Central memory CD8-positive, alpha-beta T cell (primary cell): Measurements from ENCODE around the gene PLEKHA6.

Experiments
- ATAC-seq: fragments of 150-1000 bp; cut with Tn5 transposase; replicated peaks from 2 replicates; pipeline ENCODE4 v1.10.0; 2022; ENCODE audit warnings: mild to moderate bottlenecking, moderate FRiP score, moderate number of reproducible peaks; ENCODE audit not compliant: poor library complexity, severe bottlenecking; ENCODE audit errors: extremely low read depth
- DNase-seq, 2 donors: peaks; one replicate each; pipeline ENCODE4 v3.0.0; 2021; ENCODE audit warnings: low spot score in 2 of 2
- H3K27ac Mint-ChIP-seq: one replicate; pipeline ENCODE4 v1.8.0; 2022; ENCODE audit warnings: low read depth, mild to moderate bottlenecking, moderate library complexity, mixed read lengths
- H3K27me3 Mint-ChIP-seq: one replicate; pipeline ENCODE4 v1.8.0; 2022; ENCODE audit warnings: mixed read lengths
- H3K36me3 Mint-ChIP-seq: one replicate; pipeline ENCODE4 v1.8.0; 2022; ENCODE audit warnings: mild to moderate bottlenecking, moderate library complexity, mixed read lengths; ENCODE audit not compliant: insufficient read depth
- H3K4me1 Mint-ChIP-seq: one replicate; pipeline ENCODE4 v1.8.0; 2022; ENCODE audit warnings: mixed read lengths
- H3K4me3 Mint-ChIP-seq: one replicate; pipeline ENCODE4 v1.8.0; 2022; ENCODE audit warnings: mild to moderate bottlenecking, moderate library complexity, mixed read lengths
- H3K9me3 Mint-ChIP-seq: one replicate; pipeline ENCODE4 v1.8.0; 2022; ENCODE audit warnings: mixed read lengths

PLEKHA6 gene

GRCh38 chr1:204201348-204202040 lies 158.2 kb downstream of the PLEKHA6 start:
- Mint-ChIP-seq H3K4me3 (no peak overlapping the region), H3K4me1 (no peaks in the 10 kb centered on the region)

GRCh38 chr1:204199579-204199978 lies 160.2 kb downstream of the PLEKHA6 start:
- no peak overlapping the region for H3K27ac Mint-ChIP-seq
- H3K36me3 Mint-ChIP-seq = no peaks in the 10 kb centered on the region
- H3K4me1 Mint-ChIP-seq = no peaks in the 10 kb centered on the region
- H3K9me3 Mint-ChIP-seq = no peaks in the 10 kb centered on the region
- ATAC-seq = no peak
- DNase-seq = no peak
- no peak overlapping the region for H3K4me3 Mint-ChIP-seq
- peaks cover 38% of the 10 kb centered on the region for H3K27me3 Mint-ChIP-seq

More at GRCh38 chr1:204201348-204202040, 158.2 kb downstream of the PLEKHA6 start:
- no peak for ATAC-seq
- H3K27me3 Mint-ChIP-seq = peaks cover 57% of the 10 kb centered on the region
- no peaks in the 10 kb centered on the region for H3K36me3 Mint-ChIP-seq
- no peaks in the 10 kb centered on the region for H3K9me3 Mint-ChIP-seq
- no peak for DNase-seq
- H3K27ac Mint-ChIP-seq = no peak overlapping the region

GRCh38 chr1:204198348-204199340 lies 161.1 kb downstream of the PLEKHA6 start:
- H3K36me3 Mint-ChIP-seq = no peaks in the 10 kb centered on the region
- H3K9me3 Mint-ChIP-seq = no peaks in the 10 kb centered on the region
- no peak overlapping the region for H3K4me3 Mint-ChIP-seq
- no peak for DNase-seq
- no peak for ATAC-seq
- H3K27ac Mint-ChIP-seq = no peak overlapping the region
- H3K27me3 Mint-ChIP-seq = peaks cover 29% of the 10 kb centered on the region
- H3K4me1 Mint-ChIP-seq = no peaks in the 10 kb centered on the region

- DNase-seq = no peak
- no peak overlapping the region for H3K27ac Mint-ChIP-seq
- no peak for ATAC-seq
- H3K4me1 Mint-ChIP-seq = no peaks in the 10 kb centered on the region
- no peak overlapping the region for H3K4me3 Mint-ChIP-seq
- no peaks in the 10 kb centered on the region for H3K9me3 Mint-ChIP-seq
- peaks cover 27% of the 10 kb centered on the region for H3K27me3 Mint-ChIP-seq
- H3K36me3 Mint-ChIP-seq = no peaks in the 10 kb centered on the region
Measured at GRCh38 chr1:204197068-204197467, 162.7 kb downstream of the PLEKHA6 start.

- Mint-ChIP-seq H3K4me3 (no peak within 1 kb of the TSS), H3K27ac (no peak within 1 kb of the TSS), H3K4me1 (no peaks in the 10 kb centered on the region), H3K9me3 (no peaks in the 10 kb centered on the region), H3K36me3 (no peaks in the 10 kb centered on the region), H3K27me3 (peaks cover 19% of the 10 kb centered on the region)
- DNase-seq (no peak), ATAC-seq (no peak)
Measured at GRCh38 chr1:204196068-204196795, 163.5 kb downstream of the PLEKHA6 start, which contains the start of gene KISS1. Gene KISS1 (minus strand): TSS chr1:204196491. CDS start chr1:204192876, 3,615 bp downstream.

- no peaks in the 10 kb centered on the region for H3K9me3 Mint-ChIP-seq
- no peak overlapping the region for H3K4me3 Mint-ChIP-seq
- ATAC-seq (no peak), DNase-seq (no peak)
- H3K27me3 Mint-ChIP-seq = peaks cover 14% of the 10 kb centered on the region
- H3K4me1 Mint-ChIP-seq = no peaks in the 10 kb centered on the region
- H3K36me3 Mint-ChIP-seq = no peaks in the 10 kb centered on the region
- H3K27ac Mint-ChIP-seq = no peak overlapping the region
Measured at GRCh38 chr1:204194771-204195170, 165.0 kb downstream of the PLEKHA6 start.

- H3K4me1 Mint-ChIP-seq = no peaks in the 10 kb centered on the region
- H3K27ac Mint-ChIP-seq = no peak overlapping the region
- H3K9me3 Mint-ChIP-seq = no peaks in the 10 kb centered on the region
- H3K4me3 Mint-ChIP-seq = no peak overlapping the region
- H3K36me3 Mint-ChIP-seq = no peaks in the 10 kb centered on the region
- peaks cover 21% of the 10 kb centered on the region for H3K27me3 Mint-ChIP-seq
- no peak for ATAC-seq
- no peak for DNase-seq
Measured at GRCh38 chr1:204194080-204194479, 165.6 kb downstream of the PLEKHA6 start.

- Mint-ChIP-seq H3K4me3 (no peak overlapping the region), H3K36me3 (no peaks in the 10 kb centered on the region), H3K27ac (no peak overlapping the region), H3K4me1 (no peaks in the 10 kb centered on the region), H3K9me3 (no peaks in the 10 kb centered on the region), H3K27me3 (peaks cover 34% of the 10 kb centered on the region)
- ATAC-seq (no peak), DNase-seq (no peak)
Measured at GRCh38 chr1:204192589-204193352, 167.0 kb downstream of the PLEKHA6 start.

GRCh38 chr1:204192046-204192445 lies 167.7 kb downstream of the PLEKHA6 start:
- H3K4me3 Mint-ChIP-seq = no peak overlapping the region
- H3K27ac Mint-ChIP-seq = no peak overlapping the region
- H3K27me3 Mint-ChIP-seq = peaks cover 41% of the 10 kb centered on the region
- DNase-seq (no peak), ATAC-seq (no peak)
- no peaks in the 10 kb centered on the region for H3K9me3 Mint-ChIP-seq
- H3K4me1 Mint-ChIP-seq = no peaks in the 10 kb centered on the region
- no peaks in the 10 kb centered on the region for H3K36me3 Mint-ChIP-seq

- H3K9me3 Mint-ChIP-seq = no peaks in the 10 kb centered on the region
- no peak overlapping the region for H3K27ac Mint-ChIP-seq
- H3K27me3 Mint-ChIP-seq = peaks cover 47% of the 10 kb centered on the region
- H3K4me3 Mint-ChIP-seq = no peak overlapping the region
- no peak for DNase-seq
- H3K36me3 Mint-ChIP-seq = no peaks in the 10 kb centered on the region
- no peaks in the 10 kb centered on the region for H3K4me1 Mint-ChIP-seq
- ATAC-seq = no peak
Measured at GRCh38 chr1:204191456-204191855, 168.3 kb downstream of the PLEKHA6 start.

- no peak for ATAC-seq
- Mint-ChIP-seq H3K4me3 (no peak overlapping the region), H3K9me3 (no peaks in the 10 kb centered on the region), H3K27ac (no peak overlapping the region), H3K4me1 (no peaks in the 10 kb centered on the region), H3K27me3 (peaks cover 49% of the 10 kb centered on the region), H3K36me3 (no peaks in the 10 kb centered on the region)
- DNase-seq = no peak
Measured at GRCh38 chr1:204190212-204191211, 169.2 kb downstream of the PLEKHA6 start.
